HG03097 (cell line): ENCODE measurements around the gene GMPR2.
A peak's percentile ranks its signal among the peaks of the same experiment; 100 is the strongest.

ENCODE experiments used
- ATAC-seq: cut with Tn5 transposase; IDR thresholded peaks from one replicate; pipeline ENCODE4 v1.9.1; 2021; ENCODE audit not compliant: unreplicated experiment, low FRiP score

Gene GMPR2

GRCh38 chr14:24263848-24264247 lies 31.1 kb downstream of the GMPR2 start:
- no peak for ATAC-seq

GRCh38 chr14:24264298-24264697 lies 31.6 kb downstream of the GMPR2 start:
- ATAC-seq = no peak

DNA sequence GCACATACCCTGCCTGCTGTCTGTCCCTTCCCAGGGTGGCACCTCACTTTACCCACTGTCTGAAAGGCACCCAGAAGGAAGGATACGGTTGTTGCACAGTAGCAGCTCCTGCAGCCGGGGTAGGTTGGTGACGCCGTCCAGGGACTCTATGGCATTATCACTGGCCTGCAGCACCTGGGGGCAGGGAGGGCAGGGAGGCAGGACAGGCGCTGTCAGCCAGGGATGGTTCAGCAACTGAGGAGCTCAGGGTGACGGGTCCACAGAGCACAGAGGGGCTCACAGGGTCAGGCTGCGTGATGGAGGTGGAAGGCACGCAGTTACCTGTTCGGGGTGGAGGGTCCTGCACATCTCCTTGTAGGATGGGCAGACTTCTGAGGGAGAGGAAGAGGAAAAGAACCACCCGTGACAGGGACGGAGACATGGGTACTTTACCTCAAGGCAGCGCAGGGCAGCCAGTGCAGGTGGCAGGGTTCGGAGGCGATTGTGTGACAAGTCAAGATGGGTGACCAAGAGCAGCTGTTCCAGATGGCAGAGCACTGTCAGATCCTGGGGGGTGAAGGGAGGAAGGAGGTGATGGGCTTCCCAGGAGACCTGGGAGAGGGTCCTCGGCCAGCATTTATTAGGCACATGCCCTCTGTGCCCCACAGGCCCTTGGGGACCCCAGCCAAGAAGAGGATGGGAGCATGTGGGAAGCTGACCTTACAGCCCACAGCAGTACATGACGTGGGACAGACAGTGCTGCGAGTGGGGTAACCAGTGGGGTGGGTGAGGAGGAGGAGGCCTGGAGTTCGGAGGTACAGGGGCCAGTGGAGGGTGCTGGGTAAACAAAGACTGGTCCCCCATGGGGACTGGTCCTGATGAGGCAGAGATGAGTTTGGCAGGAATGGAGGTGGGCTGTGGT lies 33.9 kb downstream of the GMPR2 start:
- no peak for ATAC-seq

- ATAC-seq = no peak
Observed at GRCh38 chr14:24267516-24267915, 34.8 kb downstream of the GMPR2 start.

DNA sequence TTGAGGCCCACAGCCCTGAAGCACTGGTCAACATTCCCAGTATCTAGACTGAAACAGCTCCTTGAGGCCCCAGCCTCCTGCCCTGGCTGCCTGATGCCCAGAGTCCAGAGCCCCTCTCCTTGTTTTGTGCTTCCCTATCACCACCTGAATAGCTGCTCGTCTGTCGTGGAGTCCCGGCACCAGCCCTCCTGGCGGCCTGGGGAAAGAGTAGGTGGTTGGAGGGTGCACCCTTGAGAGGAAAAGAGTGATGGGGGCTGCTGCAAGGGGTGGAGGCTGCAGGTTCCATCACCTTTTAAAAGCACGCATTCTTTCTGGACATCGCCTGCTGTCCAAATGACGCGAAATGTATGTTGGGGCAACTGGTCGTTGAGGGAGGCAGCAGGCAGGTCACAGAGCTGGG lies 35.5 kb downstream of the GMPR2 start:
- no peak for ATAC-seq

- no peak for ATAC-seq
Observed at GRCh38 chr14:24269368-24269767, 36.6 kb downstream of the GMPR2 start.

GRCh38 chr14:24269910-24270536 lies 37.3 kb downstream of the GMPR2 start:
- no peak for ATAC-seq

DNA sequence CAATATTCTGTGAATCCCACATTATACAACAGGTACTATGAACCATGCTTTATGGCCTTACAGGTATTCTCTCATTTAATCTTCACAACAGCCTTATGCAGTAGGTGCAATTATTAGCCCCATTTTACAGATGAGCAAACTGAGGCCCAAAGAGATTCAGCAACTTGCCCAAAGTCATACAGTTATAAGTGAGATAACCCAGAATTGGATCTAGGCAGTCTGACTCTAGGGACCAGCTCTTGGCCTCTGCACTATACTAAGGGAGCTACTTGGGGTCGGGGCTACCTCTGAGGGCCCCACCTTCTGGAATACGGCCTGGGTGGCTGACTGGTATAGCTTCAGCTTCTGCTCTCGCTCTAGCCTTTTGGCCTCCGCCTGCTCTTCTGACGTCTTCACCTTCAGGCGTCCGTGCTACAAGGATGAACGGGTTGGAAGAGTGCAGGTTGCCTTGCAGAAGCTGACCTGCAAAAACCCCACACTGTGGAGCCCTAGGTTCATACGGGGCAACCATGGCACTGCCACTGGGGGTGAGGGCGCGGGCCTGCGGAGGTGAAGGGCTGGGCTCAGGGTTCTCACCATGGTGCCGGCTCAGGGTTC lies 37.9 kb downstream of the GMPR2 start:
- no peak for ATAC-seq

DNA sequence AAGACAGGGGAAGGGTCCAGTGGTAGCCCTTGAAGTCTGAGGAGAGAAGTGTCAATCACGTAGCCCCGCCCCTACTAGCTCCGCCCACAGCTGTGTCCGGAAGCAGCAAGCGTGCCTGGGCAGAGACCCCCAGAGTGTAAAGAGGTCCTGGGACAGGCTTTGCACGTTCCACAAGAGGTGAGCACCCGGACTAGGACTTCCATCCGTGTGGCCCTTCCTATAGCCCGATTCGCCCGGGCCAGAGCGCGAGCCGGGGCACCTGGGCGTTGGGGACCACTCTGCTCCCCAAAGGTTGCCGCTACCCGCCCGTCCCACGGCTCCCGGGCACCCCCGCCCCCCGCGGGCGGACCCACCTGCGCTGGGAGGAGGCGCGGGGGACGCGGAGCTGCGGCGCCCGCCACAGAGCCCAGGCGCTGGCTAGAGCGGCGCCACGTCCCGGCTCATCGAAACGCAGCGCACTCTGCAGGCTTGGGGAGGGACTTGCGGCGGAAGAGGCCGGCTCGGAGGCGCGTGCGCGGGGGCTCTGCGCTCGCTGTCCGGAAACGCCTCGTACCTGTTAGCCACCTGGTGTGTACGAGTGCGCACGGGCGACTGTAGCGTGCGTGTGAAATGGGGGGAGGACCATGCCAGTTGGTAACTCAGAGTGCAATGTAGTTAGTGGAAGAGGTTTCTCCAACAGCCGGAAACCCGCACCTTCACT lies 38.6 kb downstream of the GMPR2 start, which contains the start of gene RABGGTA:
RABGGTA (minus strand) TSS at position 464 of the 700 bp plus-strand sequence. CDS start 482 bp downstream, outside the sequence.
- peak; percentile 75 for ATAC-seq

GRCh38 chr14:24271834-24272263 lies 39.1 kb downstream of the GMPR2 start:
- no peak for ATAC-seq

DNA sequence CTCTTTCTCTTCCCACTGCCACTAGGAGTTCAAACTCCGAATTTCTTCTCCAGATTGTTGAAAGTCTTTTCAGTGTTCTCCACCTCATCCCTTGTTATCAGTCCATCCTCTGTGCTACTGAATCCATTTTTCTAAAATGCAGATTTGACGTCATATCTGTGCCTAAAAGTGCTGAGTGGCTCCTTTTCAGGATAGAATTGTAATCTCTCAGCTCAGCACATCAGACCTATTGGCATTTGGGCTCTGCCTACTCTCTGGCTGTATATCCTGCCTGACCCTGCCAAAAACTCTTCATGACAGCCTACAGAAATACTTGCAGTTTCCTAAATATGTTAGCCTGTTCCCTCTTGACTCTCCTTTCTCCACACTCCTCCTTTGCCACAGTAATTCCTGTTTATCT lies 39.7 kb downstream of the GMPR2 start:
- no peak for ATAC-seq

DNA sequence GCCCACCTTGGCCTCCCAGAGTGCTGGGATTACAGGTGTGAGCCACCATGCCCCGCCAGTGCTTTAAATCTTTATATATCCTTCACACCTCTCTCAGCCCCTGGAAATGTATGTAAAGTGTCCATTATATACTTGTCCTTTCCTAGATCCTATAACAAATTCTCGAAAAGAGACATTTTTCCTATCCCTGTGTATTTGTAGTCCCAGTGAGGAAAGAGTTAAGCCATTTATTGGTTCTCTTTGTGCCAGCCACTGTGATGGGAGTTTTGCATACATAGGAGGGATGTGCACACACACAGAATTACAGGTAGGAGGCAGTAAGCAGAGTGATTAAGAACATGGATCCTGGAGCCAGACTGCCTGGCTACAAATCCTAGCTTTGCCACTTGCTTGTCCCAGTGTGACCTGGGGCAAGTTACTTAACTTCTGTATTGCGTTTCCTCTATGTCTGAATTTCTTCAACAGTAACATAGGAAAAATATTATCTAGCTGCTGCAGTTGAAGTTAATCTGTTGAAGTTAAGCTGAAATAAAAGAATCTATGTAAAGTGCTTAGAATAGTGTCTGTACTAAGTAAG lies 40.8 kb downstream of the GMPR2 start:
- ATAC-seq = no peak

- ATAC-seq = peak; percentile 40
Observed at GRCh38 chr14:24274101-24274543, 41.4 kb downstream of the GMPR2 start.

DNA sequence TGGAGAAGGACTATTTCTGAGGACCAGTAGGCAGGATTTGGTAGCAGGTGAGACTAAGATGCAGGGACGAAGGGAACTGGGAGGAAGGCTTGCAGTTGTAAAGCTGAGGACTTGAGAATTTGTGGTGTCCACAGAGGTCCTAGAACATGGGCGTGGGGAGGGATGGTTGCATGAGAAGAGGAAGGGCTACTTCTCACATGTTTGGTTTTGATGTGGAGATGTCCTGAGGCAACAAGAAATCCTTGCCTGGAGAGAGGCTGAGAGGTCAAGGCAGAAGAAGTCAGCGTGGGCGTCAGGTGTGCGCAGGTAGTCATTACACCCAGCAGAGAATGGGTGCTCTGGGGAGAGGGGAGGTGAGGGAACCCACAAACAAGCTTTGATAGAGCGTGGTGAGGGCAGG lies 44.3 kb downstream of the GMPR2 start:
- ATAC-seq = no peak

DNA sequence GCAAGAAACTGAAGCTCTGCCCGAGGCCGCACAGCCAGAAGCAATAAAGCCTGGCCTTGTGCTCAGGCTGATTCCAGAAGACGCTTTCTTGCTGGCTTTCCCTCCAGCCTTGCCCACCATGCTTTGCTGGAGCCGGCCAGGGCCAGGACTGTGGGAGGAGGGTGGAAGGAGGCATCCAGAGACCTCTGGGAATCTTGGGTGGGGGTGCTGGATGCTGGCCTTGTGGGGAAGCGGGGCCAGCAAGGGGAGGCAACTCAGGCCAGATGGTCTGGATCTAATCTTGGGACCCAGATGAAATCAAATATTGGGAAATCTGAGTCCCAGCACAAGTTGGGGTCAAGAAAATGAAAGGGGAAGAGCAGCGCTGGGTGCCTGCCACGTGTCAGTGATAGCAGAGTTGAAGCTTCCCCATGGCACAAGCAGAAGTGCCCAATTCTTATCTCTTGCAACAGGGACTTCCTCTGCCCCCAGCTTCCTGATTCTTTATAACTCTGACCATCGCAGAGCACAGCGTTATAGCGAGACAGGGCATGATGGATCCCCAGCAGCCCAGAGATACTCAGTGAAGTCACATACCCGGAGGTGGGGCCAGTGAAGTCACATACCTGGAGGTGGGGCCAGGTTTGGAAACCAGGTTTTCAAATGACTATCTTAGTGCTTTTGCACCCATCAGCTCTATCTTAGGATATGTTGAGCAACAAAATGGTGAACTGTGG lies 45.0 kb downstream of the GMPR2 start:
- ATAC-seq = no peak

- no peak for ATAC-seq
Observed at GRCh38 chr14:24278424-24278823, 45.7 kb downstream of the GMPR2 start.

GRCh38 chr14:24279301-24280186 lies 46.8 kb downstream of the GMPR2 start:
- ATAC-seq = no peak

GRCh38 chr14:24280797-24281460 lies 48.2 kb downstream of the GMPR2 start:
- no peak for ATAC-seq
